Skeletal muscle tissue (tissue), 4 donors: Measurements from ENCODE around the gene SIM1. TPM values are rescaled to one million over a fixed set of nuclear protein-coding genes. Genes with fewer than 3 reads are reported as not detected.

ENCODE experiments used
- H3K27ac ChIP-seq: one replicate; pipeline ENCODE4 v1.7.0; 2013; ENCODE audit warnings: mild to moderate bottlenecking, low read depth, low read length, inconsistent platforms
- H3K27me3 ChIP-seq, 3 donors: one replicate each; pipeline ENCODE4 v1.7.0; 2013; ENCODE audit warnings: low read length in 3 of 3; ENCODE audit not compliant: control insufficient read depth in 3 of 3, insufficient read depth in 3 of 3
- H3K36me3 ChIP-seq, 3 donors: one replicate each; pipeline ENCODE4 v1.7.0; 2013; ENCODE audit warnings: low read length in 3 of 3; ENCODE audit not compliant: control insufficient read depth in 3 of 3, insufficient read depth in 3 of 3
- H3K4me1 ChIP-seq, 3 donors: one replicate each; pipeline ENCODE4 v1.7.0; 2013; ENCODE audit warnings: low read length in 3 of 3, mild to moderate bottlenecking in 3 of 3; ENCODE audit not compliant: control insufficient read depth in 3 of 3, insufficient read depth in 3 of 3
- H3K4me3 ChIP-seq, 3 donors: one replicate each; pipeline ENCODE4 v1.7.0; 2013; ENCODE audit warnings: low read length in 3 of 3
- H3K9ac ChIP-seq, 3 donors: one replicate each; pipeline ENCODE4 v1.7.0; 2013; ENCODE audit warnings: low read length in 3 of 3, mild to moderate bottlenecking in 3 of 3, moderate library complexity in 2 of 3, low read depth in 1 of 3
- H3K9me3 ChIP-seq, 3 donors: one replicate each; pipeline ENCODE4 v1.7.0; 2013; ENCODE audit warnings: low read length in 3 of 3; ENCODE audit not compliant: control insufficient read depth in 3 of 3
- total RNA-seq: library from RNA; depleted of rRNA; stranded (reverse); fragments of >200 nt; gene quantifications from one replicate; pipeline ENCODE4 v1.2.3, GENCODE V29; 2014
- donor health status: Osteomylitis.

The SIM1 gene
- total RNA-seq, 1 donor from 2014 or later: 1.6 TPM

DNA sequence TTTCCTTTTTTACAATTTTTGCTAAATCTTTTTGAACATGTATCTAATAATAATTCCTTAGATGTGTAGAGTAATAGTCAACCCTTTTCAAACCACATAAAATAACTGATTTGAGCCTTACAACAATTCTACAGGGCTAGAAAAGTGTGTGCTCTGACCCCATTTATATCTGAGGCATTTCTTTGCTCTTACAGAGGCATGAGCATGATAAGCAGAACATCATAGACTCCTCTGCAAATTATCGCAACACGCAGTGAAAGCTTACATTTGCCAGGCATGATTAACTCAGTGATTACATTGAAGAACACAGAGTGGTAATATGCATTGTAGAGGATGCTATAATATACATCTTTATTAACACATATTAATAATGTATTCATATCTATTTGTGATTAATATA is 120.4 kb downstream of the SIM1 start:
- Histone ChIP-seq H3K9me3 (no peaks in the 10 kb centered on the region), H3K27ac (peak overlapping the region; percentile 73), H3K36me3 (no peaks in the 10 kb centered on the region), H3K4me1 (peaks cover 2 to 16% (median 10%) of the 10 kb centered on the region in 3 donors), H3K27me3 (no peaks in the 10 kb centered on the region), H3K4me3 (no peak overlapping the region), H3K9ac (no peak overlapping the region)

DNA sequence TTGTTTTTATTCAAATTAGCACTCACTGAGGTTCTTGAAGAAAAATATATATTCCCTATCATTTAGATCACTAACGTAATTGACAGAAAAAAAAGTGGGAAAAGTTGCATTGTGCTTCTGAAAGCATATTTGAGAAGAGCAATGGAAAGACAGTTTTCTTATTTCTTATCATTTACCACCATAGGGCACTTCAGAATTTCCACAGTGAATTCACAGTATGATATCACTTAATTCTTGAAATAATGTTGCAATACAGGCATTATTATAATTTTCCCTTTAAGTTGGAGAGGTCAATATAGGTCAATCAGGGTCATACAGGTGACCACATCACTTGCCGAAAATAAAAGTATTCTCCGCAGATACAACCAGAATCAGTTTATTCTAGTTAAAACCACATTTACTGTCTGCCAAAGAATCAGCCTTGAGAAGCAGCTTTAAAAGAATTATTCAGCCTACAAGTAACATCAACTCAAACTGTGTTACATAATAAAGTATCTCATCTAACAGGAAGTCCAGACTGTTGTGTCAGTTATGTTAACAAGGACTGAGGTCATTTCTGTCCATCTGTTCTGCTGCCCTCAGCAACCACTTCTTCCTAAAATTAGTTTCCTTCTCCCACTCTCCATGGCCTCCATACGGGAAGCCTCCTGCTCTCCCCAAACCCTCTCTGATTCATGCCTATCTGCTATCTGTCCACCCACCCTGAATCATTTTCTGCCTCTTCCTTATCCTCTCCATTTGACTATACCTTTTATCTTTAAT is 121.2 kb downstream of the SIM1 start:
- H3K27me3 ChIP-seq: no peaks in the 10 kb centered on the region
- no peak overlapping the region for H3K9ac ChIP-seq
- H3K4me3 ChIP-seq: no peak overlapping the region
- peak overlapping the region; percentile 73 for H3K27ac ChIP-seq
- no peaks in the 10 kb centered on the region for H3K36me3 ChIP-seq
- H3K9me3 ChIP-seq: no peaks in the 10 kb centered on the region
- peaks cover 2 to 16% (median 10%) of the 10 kb centered on the region in 3 donors for H3K4me1 ChIP-seq

DNA sequence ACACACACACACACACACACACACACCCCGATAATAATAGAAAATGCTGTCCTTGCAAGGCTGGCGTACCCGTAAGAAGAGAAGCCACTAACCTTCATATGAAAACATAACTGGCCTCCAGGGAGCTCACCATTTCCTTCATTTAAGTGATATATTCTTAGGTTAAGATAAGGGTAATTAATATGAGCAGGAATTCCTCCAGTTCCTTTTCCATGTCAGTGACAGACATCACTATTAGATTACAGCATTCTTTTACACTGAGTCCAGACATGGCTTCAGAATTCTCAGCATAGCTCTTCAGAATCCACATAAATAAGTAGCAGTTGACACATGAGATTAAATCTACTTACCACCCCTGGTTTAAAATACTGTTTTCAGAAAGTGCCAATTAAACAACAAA is 121.9 kb downstream of the SIM1 start:
- no peaks in the 10 kb centered on the region for H3K36me3 ChIP-seq
- H3K4me3 ChIP-seq: no peak overlapping the region
- H3K4me1 ChIP-seq: peaks cover 2 to 16% (median 10%) of the 10 kb centered on the region in 3 donors
- no peak overlapping the region for H3K9ac ChIP-seq
- H3K9me3 ChIP-seq: no peaks in the 10 kb centered on the region
- no peaks in the 10 kb centered on the region for H3K27me3 ChIP-seq
- H3K27ac ChIP-seq: peak overlapping the region; percentile 73

DNA sequence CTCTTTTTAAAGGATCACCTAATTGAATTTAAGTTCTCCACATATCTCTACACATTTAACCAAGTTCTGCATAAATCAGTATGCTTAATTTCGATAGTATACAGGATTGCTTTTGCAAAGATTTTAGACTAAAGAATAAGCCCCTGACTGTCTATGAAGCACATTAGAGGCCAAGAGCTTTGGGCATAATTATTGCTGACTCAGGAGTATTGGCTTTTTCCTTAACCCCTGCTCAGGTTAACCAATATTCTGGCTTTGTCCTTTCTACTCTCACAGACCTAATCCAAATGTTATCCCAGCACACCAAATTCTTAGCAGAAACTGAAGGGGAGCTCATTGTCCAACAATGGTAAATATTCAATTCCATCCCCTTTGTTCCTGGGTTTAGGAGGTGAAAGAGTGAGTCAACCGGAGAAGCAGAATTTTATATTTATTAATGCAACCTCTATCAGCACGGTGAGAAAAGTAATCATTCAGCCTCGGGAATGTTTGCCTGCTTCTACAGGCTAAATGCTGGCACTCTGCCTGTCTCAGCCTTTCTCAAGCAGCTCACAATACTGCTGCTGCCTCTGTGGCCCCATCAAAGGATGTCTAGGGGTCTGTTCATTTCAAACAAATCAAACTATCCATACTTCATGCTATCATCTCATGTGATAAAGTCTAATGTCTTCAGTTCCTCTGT is 125.0 kb downstream of the SIM1 start:
- Histone ChIP-seq H3K9me3 (no peaks in the 10 kb centered on the region), H3K27me3 (no peaks in the 10 kb centered on the region), H3K9ac (no peak overlapping the region), H3K4me1 (peaks cover 2 to 12% (median 9%) of the 10 kb centered on the region in 3 donors), H3K4me3 (no peak overlapping the region), H3K27ac (no peak overlapping the region), H3K36me3 (no peaks in the 10 kb centered on the region)

DNA sequence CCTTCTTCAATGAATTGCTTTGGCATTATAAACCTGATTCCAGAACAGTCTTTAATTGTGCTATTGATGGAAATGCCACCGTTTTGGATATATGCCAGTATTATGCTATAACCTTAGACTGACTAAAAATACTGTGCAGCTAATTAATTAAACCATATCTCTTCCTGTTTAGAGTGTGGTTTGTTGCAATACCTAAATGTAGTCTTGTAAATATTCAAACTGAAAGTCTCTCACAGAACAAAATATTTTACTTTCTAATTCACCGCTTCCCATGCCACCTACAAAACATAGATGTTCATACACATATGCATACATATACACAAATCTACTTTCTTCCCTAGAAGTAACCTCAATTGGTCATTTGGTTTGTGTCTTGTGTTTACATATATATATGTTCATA is 126.6 kb downstream of the SIM1 start:
- H3K36me3 ChIP-seq: no peaks in the 10 kb centered on the region
- no peaks in the 10 kb centered on the region for H3K9me3 ChIP-seq
- H3K4me1 ChIP-seq: peaks cover 0 to 3% (median 2%) of the 10 kb centered on the region in 3 donors
- no peak overlapping the region for H3K27ac ChIP-seq
- H3K4me3 ChIP-seq: no peak overlapping the region
- H3K9ac ChIP-seq: no peak overlapping the region
- H3K27me3 ChIP-seq: no peaks in the 10 kb centered on the region

DNA sequence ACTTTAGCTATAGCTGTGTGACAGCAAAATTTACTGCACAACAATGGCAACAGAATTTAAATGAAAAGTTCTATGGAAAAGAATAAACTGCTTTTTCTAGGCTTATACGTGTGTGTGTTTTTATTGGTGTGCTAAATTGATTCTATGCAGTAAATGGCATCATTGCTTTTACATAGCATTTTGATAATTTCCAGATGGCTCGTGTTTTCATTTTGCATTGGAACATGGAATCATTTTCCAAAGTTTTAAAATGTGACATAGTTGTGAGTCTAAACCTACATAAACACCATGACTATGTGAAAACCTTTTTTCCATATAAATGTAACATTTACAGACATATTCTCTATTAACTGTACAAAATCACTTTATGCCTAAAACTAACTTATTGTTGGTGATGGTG is 127.8 kb downstream of the SIM1 start:
- H3K27me3 ChIP-seq: no peaks in the 10 kb centered on the region
- H3K36me3 ChIP-seq: no peaks in the 10 kb centered on the region
- H3K4me1 ChIP-seq: no peaks in the 10 kb centered on the region
- H3K27ac ChIP-seq: no peak overlapping the region
- no peak overlapping the region for H3K9ac ChIP-seq
- no peak overlapping the region for H3K4me3 ChIP-seq
- H3K9me3 ChIP-seq: no peaks in the 10 kb centered on the region

DNA sequence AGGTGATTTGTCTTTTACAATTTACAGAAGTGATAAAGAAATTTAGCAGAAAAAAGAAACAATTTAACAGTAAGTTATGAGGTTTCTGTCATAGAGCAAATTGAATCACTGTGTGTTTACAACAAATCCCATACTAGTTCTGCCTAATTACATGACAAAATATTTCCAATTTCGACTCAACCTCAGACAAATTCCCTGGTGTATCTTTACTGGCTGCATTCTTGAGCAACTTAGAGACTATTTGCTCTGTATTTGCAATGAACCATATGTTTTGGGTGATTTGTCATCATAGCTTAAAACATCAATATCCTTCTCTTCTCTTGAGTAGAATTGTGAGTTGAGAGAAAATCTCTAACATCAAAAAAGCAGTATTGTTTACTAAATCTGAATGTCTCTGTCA is 128.7 kb downstream of the SIM1 start:
- no peaks in the 10 kb centered on the region for H3K9me3 ChIP-seq
- no peaks in the 10 kb centered on the region for H3K36me3 ChIP-seq
- H3K9ac ChIP-seq: no peak overlapping the region
- H3K27ac ChIP-seq: no peak overlapping the region
- H3K4me1 ChIP-seq: no peaks in the 10 kb centered on the region
- no peak overlapping the region for H3K4me3 ChIP-seq
- H3K27me3 ChIP-seq: no peaks in the 10 kb centered on the region
